WI38 (cell line): Measurements from ENCODE around the gene SHC1.
A peak's percentile ranks its signal among the peaks of the same experiment; 100 is the strongest.

Experiments
- H3K4me3 ChIP-seq: 2 replicates; pipeline ENCODE4 v1.5.1; 2011; ENCODE audit warnings: low read depth, mild to moderate bottlenecking, control low read depth, low read length
- CTCF ChIP-seq: IDR thresholded peaks from 2 replicates; pipeline ENCODE4 v1.5.1; 2012; ENCODE audit warnings: low read depth, mild to moderate bottlenecking, control low read depth, low read length

Gene SHC1

GRCh38 chr1:154973344-154974101 is 3.0 kb upstream of the SHC1 start:
- no peak for TF ChIP-seq CTCF
- peak overlapping the region; percentile 89 for H3K4me3 ChIP-seq

GRCh38 chr1:154972517-154973343 is 2.2 kb upstream of the SHC1 start:
- H3K4me3 ChIP-seq = peak overlapping the region; percentile 89
- no peak for TF ChIP-seq CTCF

- peak overlapping the region; percentile 89 for H3K4me3 ChIP-seq
- no peak for TF ChIP-seq CTCF
Observed at GRCh38 chr1:154972213-154972516, 1.6 kb upstream of the SHC1 start.

- H3K4me3 ChIP-seq = peak overlapping the region; percentile 89
- no peak for TF ChIP-seq CTCF
Observed at GRCh38 chr1:154971341-154971998, 923 bp upstream of the SHC1 start.

GRCh38 chr1:154969860-154970452 is 591 bp downstream of the SHC1 start:
- TF ChIP-seq CTCF = no peak
- peak overlapping the region; percentile 89 for H3K4me3 ChIP-seq

GRCh38 chr1:154969246-154969645 is 1.3 kb downstream of the SHC1 start:
- TF ChIP-seq CTCF = no peak
- peak overlapping the region; percentile 89 for H3K4me3 ChIP-seq
